ENCODE data around the gene SMCR8. TPM values are rescaled to one million over a fixed set of nuclear protein-coding genes. Genes with fewer than 3 reads are reported as not detected.
"Not testable (repeated sequence)": the region's sequence is repeated elsewhere in the genome, so short reads cannot be mapped to it uniquely, and the experiment has no call there.

The SMCR8 gene
- polyA plus RNA-seq, 3 donors, result 15.2 to 19.1 (median 17.8) TPM

GRCh38 chr17:18344021-18344420 lies 28.9 kb downstream of the SMCR8 start:
- DNase-seq, result no peak

GRCh38 chr17:18353541-18353940 lies 38.4 kb downstream of the SMCR8 start:
- DNase-seq, result no peak

- no peak for DNase-seq
Observed at GRCh38 chr17:18356624-18357023, 41.5 kb downstream of the SMCR8 start.

GRCh38 chr17:18360518-18360917 lies 45.4 kb downstream of the SMCR8 start:
- DNase-seq, result no peak

- no peak for DNase-seq
Observed at GRCh38 chr17:18361837-18362697, 47.0 kb downstream of the SMCR8 start.

- peak; percentile 76 for DNase-seq
Observed at GRCh38 chr17:18362698-18363100, 47.6 kb downstream of the SMCR8 start.

GRCh38 chr17:18363101-18364049 lies 48.3 kb downstream of the SMCR8 start, which contains the start of gene SHMT1:
TSS of gene SHMT1 (minus strand) at chr17:18363550. CDS start at chr17:18355981, 7,569 bp downstream.
- DNase-seq, result peak; percentile 91

- DNase-seq, result no peak
Observed at GRCh38 chr17:18364166-18364565, 49.1 kb downstream of the SMCR8 start.

- no peak for DNase-seq
Observed at GRCh38 chr17:18368946-18369345, 53.9 kb downstream of the SMCR8 start.

- DNase-seq, result no peak
Observed at GRCh38 chr17:18370761-18371160, 55.7 kb downstream of the SMCR8 start.

- no peak for DNase-seq
Observed at GRCh38 chr17:18371455-18371854, 56.4 kb downstream of the SMCR8 start.

GRCh38 chr17:18373181-18373580 lies 58.1 kb downstream of the SMCR8 start:
- DNase-seq, result not testable (repeated sequence)

GRCh38 chr17:18374216-18374615 lies 59.1 kb downstream of the SMCR8 start:
- no peak for DNase-seq

Other genes starting within 250 kb of the SMCR8 start
- gene DRG2, start 227.3 kb upstream of the SMCR8 start, polyA plus RNA-seq (ENCODE audit: insufficient read length in 3 of 3), result 10 to 100 TPM; 39.2 to 45.3 (median 41.5) TPM
- gene MYO15A, start 206.5 kb upstream of the SMCR8 start, polyA plus RNA-seq (ENCODE audit: insufficient read length in 3 of 3), result 1 to 10 TPM; 2.2 to 4.8 (median 3.3) TPM
- gene ALKBH5, start 131.5 kb upstream of the SMCR8 start, polyA plus RNA-seq (ENCODE audit: insufficient read length in 3 of 3), result 10 to 100 TPM; 70.6 to 74.7 (median 74.3) TPM
- gene LLGL1, start 89.7 kb upstream of the SMCR8 start, polyA plus RNA-seq (ENCODE audit: insufficient read length in 3 of 3), result 10 to 100 TPM; 31.3 to 40.5 (median 39.5) TPM
- gene FLII, start 56.6 kb upstream of the SMCR8 start, polyA plus RNA-seq (ENCODE audit: insufficient read length in 3 of 3), result 100 to 1,000 TPM; 140 to 159 (median 142) TPM
- 10 to 100 TPM; 17.2 to 21.7 (median 19.2) TPM for gene MIEF2, start 54.6 kb upstream of the SMCR8 start, polyA plus RNA-seq (ENCODE audit: insufficient read length in 3 of 3)
- gene TOP3A, start 299 bp upstream of the SMCR8 start, polyA plus RNA-seq (ENCODE audit: insufficient read length in 3 of 3), result 10 to 100 TPM; 42.9 to 58.2 (median 53.7) TPM
- gene SHMT1, start 48.3 kb downstream of the SMCR8 start, polyA plus RNA-seq (ENCODE audit: insufficient read length in 3 of 3), result 10 to 100 TPM; 56.0 to 66.7 (median 63.7) TPM
- gene EVPLL, start 62.5 kb downstream of the SMCR8 start, polyA plus RNA-seq (ENCODE audit: insufficient read length in 3 of 3), result 1 to 10 TPM in 1 of 3 donors, under 1 TPM in 2; 0.67 to 1.2 (median 0.71) TPM
- gene LGALS9C, start 161.5 kb downstream of the SMCR8 start, polyA plus RNA-seq (ENCODE audit: insufficient read length in 3 of 3), result not detected

Measured in renal pelvis (tissue), 4 donors.